Breast epithelium (tissue), 3 donors: Measurements from ENCODE around the gene CNTNAP2.

ENCODE experiments used
- POLR2A ChIP-seq: fragments of 450-650 bp; IDR thresholded peaks from one replicate; pipeline ENCODE4 v1.6.1; 2016; ENCODE audit warnings: antibody characterized with exemption, mild to moderate bottlenecking, moderate library complexity
- TF ChIP-seq, protein P1 (sequence below), 3 donors: fragments of 450-650 bp; IDR thresholded peaks; one replicate each; pipeline ENCODE4 v1.5.1; 2016 to 2017; ENCODE audit warnings: antibody characterized with exemption in 3 of 3, mild to moderate bottlenecking in 3 of 3, moderate library complexity in 3 of 3

- TF ChIP-seq, protein P1, sequence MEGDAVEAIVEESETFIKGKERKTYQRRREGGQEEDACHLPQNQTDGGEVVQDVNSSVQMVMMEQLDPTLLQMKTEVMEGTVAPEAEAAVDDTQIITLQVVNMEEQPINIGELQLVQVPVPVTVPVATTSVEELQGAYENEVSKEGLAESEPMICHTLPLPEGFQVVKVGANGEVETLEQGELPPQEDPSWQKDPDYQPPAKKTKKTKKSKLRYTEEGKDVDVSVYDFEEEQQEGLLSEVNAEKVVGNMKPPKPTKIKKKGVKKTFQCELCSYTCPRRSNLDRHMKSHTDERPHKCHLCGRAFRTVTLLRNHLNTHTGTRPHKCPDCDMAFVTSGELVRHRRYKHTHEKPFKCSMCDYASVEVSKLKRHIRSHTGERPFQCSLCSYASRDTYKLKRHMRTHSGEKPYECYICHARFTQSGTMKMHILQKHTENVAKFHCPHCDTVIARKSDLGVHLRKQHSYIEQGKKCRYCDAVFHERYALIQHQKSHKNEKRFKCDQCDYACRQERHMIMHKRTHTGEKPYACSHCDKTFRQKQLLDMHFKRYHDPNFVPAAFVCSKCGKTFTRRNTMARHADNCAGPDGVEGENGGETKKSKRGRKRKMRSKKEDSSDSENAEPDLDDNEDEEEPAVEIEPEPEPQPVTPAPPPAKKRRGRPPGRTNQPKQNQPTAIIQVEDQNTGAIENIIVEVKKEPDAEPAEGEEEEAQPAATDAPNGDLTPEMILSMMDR (IDR thresholded peaks at IDR 0.05): no peak
- TF ChIP-seq POLR2A: no peak
Observed at GRCh38 chr7:147251751-147252325, 1135.2 kb downstream of the CNTNAP2 start.
